WTC11 (cell line): Measurements from ENCODE around the gene SAMD4A.

Experiments
- CTCF ChIP-seq: fragments of 200-600 bp; IDR thresholded peaks from 2 replicates; pipeline ENCODE4 v1.8.0; 2022; ENCODE audit warnings: antibody characterized with exemption
- FOXJ3 ChIP-seq: sonication (generic); formaldehyde crosslinking; IDR thresholded peaks from 2 replicates; pipeline ENCODE4 v1.9.0; 2021; ENCODE audit warnings: missing genetic modification reagents, mild to moderate bottlenecking, borderline replicate concordance
- GABPB1 ChIP-seq: sonication (generic); formaldehyde crosslinking; IDR thresholded peaks from 2 replicates; pipeline ENCODE4 v1.8.1; 2023; ENCODE audit warnings: mild to moderate bottlenecking, missing genetic modification reagents
- PRDM15 ChIP-seq: sonication (generic); formaldehyde crosslinking; IDR thresholded peaks from 2 replicates; pipeline ENCODE4 v1.8.0; 2022; ENCODE audit warnings: missing genetic modification reagents

- TF ChIP-seq GABPB1 (CRISPR knock-in tag) (no peak), CTCF (no peak), PRDM15 (CRISPR knock-in tag) (no peak), FOXJ3 (CRISPR knock-in tag) (no peak)
Measured at GRCh38 chr14:54803396-54803795, 236.5 kb downstream of the SAMD4A start.
